Esophagus muscularis mucosa (tissue), 4 donors: ENCODE data around the gene PIK3CD. TPM values are rescaled to one million over a fixed set of nuclear protein-coding genes. Genes with fewer than 3 reads are reported as not detected.

Source experiments
- DNase-seq: peaks from one replicate; pipeline ENCODE4 v3.0.0-alpha.2; 2017; ENCODE audit errors: extremely low spot score
- H3K27ac ChIP-seq, 4 donors: fragments of 200-600 bp; sonication (generic); replicated peaks in 1 of 4; 1 replicate in 3 of 4; 2 replicates in 1 of 4; pipeline ENCODE4 v1.5.1; 2016 to 2019; ENCODE audit warnings: mild to moderate bottlenecking in 1 of 4
- H3K27me3 ChIP-seq, 4 donors: fragments of 200-600 bp; sonication (generic); one replicate each; pipeline versions ENCODE4 v1.5.1 to v1.6.0; 2016 to 2019
- H3K36me3 ChIP-seq, 4 donors: fragments of 200-600 bp; sonication (generic); one replicate each; pipeline ENCODE4 v1.5.1; 2016 to 2019
- H3K4me1 ChIP-seq, 4 donors: fragments of 200-600 bp; sonication (generic); one replicate each; pipeline ENCODE4 v1.5.1; 2016 to 2019
- H3K4me3 ChIP-seq, 4 donors: fragments of 200-600 bp; sonication (generic); 1 replicate in 2 of 4; 2 replicates in 2 of 4; pipeline ENCODE4 v1.5.1; 2016 to 2019; ENCODE audit warnings: mild to moderate bottlenecking in 4 of 4, moderate library complexity in 1 of 4
- H3K9me3 ChIP-seq, 4 donors: fragments of 200-600 bp; sonication (generic); 1 replicate in 3 of 4; 2 replicates in 1 of 4; pipeline ENCODE4 v1.5.1; 2016 to 2019
- CTCF ChIP-seq, 3 experiments: fragments of 200-600 bp in 2 of 3; fragments of 450-650 bp in 1 of 3; sonication (generic) in 2 of 3; IDR thresholded peaks; one replicate each; pipeline ENCODE4 v1.5.1; 2017 to 2019; ENCODE audit warnings: antibody characterized with exemption in 3 of 3, mild to moderate bottlenecking in 2 of 3, moderate library complexity in 1 of 3
- EP300 ChIP-seq: sonication (generic); formaldehyde crosslinking; IDR thresholded peaks from one replicate; pipeline ENCODE4 v1.6.1; 2017; ENCODE audit warnings: antibody characterized with exemption
- POLR2A ChIP-seq: fragments of 450-650 bp; IDR thresholded peaks from one replicate; pipeline ENCODE4 v1.6.1; 2017; ENCODE audit warnings: antibody characterized with exemption, moderate library complexity, mild to moderate bottlenecking, low read depth
- POLR2AphosphoS5 ChIP-seq, 2 donors: sonication (generic); formaldehyde crosslinking; IDR thresholded peaks; one replicate each; pipeline ENCODE4 v1.6.1; 2017; ENCODE audit warnings: antibody characterized with exemption in 2 of 2
- WGBS: methylation state at CpG from one replicate; pipeline ENCODE4 v1.1.5; 2018; 5-methylcytosine and 5-hydroxymethylcytosine counted together
- intact Hi-C: fragments of 100-400 bp; cut with DNase I; formaldehyde crosslinking; loops from one replicate; pipeline ENCODE4 v1.15.1; 2023
- total RNA-seq, 4 donors: library from RNA; depleted of rRNA; stranded (reverse); fragments of >200 nt; gene quantifications; one replicate each; pipeline versions ENCODE4 v1.1.0 to v1.2.1, GENCODE V29; 2016

Gene PIK3CD
- total RNA-seq, 4 donors from 2014 or later = 7.9 to 30.4 (median 13.9) TPM

GRCh38 chr1:9612871-9613624 lies 38.5 kb upstream of the PIK3CD start:
- Histone ChIP-seq H3K4me3 (no peak overlapping the region), H3K27ac (no peak overlapping the region), H3K27me3 (peaks cover 0 to 1% (median 0%) of the 10 kb centered on the region in 4 donors), H3K9me3 (no peaks in the 10 kb centered on the region), H3K36me3 (peaks cover 10 to 61% (median 60%) of the 10 kb centered on the region in 4 donors), H3K4me1 (peaks cover 0 to 6% (median 2%) of the 10 kb centered on the region in 4 donors)
- intact Hi-C loops = no loop called here
- 89% methylated on average over 12 of the region's 20 CpGs for WGBS
- DNase-seq = no peak
- TF ChIP-seq CTCF (IDR thresholded peaks at IDR 0.05) (no peak), POLR2AphosphoS5 (IDR thresholded peaks at IDR 0.05) (no peak), EP300 (no peak)

- peaks cover 0 to 9% (median 0%) of the 10 kb centered on the region in 4 donors for H3K27me3 ChIP-seq
- H3K27ac ChIP-seq = no peak overlapping the region
- no peak for DNase-seq
- H3K9me3 ChIP-seq = no peaks in the 10 kb centered on the region
- H3K4me1 ChIP-seq = peaks cover 0 to 6% (median 2%) of the 10 kb centered on the region in 4 donors
- WGBS = 81% methylated on average over 14 of the region's 17 CpGs
- peaks cover 10 to 54% (median 53%) of the 10 kb centered on the region in 4 donors for H3K36me3 ChIP-seq
- intact Hi-C loops = no loop called here
- TF ChIP-seq CTCF (IDR thresholded peaks at IDR 0.05) = no peak
- TF ChIP-seq EP300 = no peak
- no peak for TF ChIP-seq POLR2A
- TF ChIP-seq POLR2AphosphoS5 (IDR thresholded peaks at IDR 0.05) = no peak
- H3K4me3 ChIP-seq = no peak overlapping the region
These were observed 37.8 kb upstream of the PIK3CD start for GRCh38 chr1:9613625-9614299.

- H3K4me1 ChIP-seq = peaks cover 0 to 6% (median 2%) of the 10 kb centered on the region in 4 donors
- peaks cover 0 to 26% (median 0%) of the 10 kb centered on the region in 4 donors for H3K27me3 ChIP-seq
- H3K27ac ChIP-seq = no peak overlapping the region
- WGBS = 25% methylated on average over 6 of the region's 16 CpGs
- DNase-seq = no peak
- H3K9me3 ChIP-seq = no peaks in the 10 kb centered on the region
- H3K36me3 ChIP-seq = peaks cover 6 to 37% (median 35%) of the 10 kb centered on the region in 4 donors
- TF ChIP-seq EP300 = no peak
- TF ChIP-seq CTCF (IDR thresholded peaks at IDR 0.05) = peak; percentile 41 to 64 (median 42)
- no peak for TF ChIP-seq POLR2A
- no peak for TF ChIP-seq POLR2AphosphoS5 (IDR thresholded peaks at IDR 0.05)
- intact Hi-C loops = no loop called here
- H3K4me3 ChIP-seq = no peak overlapping the region
These were observed 36.0 kb upstream of the PIK3CD start for GRCh38 chr1:9615316-9616063.

- TF ChIP-seq EP300 (no peak), POLR2A (no peak), POLR2AphosphoS5 (IDR thresholded peaks at IDR 0.05) (no peak), CTCF (IDR thresholded peaks at IDR 0.05) (no peak)
- Histone ChIP-seq H3K36me3 (peaks cover 0 to under 1% (median 0%) of the 10 kb centered on the region in 4 donors), H3K4me1 (peaks cover 0 to 6% (median 2%) of the 10 kb centered on the region in 4 donors), H3K27me3 (peaks cover 0 to 40% (median 0%) of the 10 kb centered on the region in 4 donors), H3K9me3 (no peaks in the 10 kb centered on the region), H3K4me3 (no peak overlapping the region), H3K27ac (no peak overlapping the region)
- intact Hi-C loops = no loop called here
- 82% methylated on average over 15 of the region's 18 CpGs for WGBS
- DNase-seq = no peak
These were observed 32.4 kb upstream of the PIK3CD start for GRCh38 chr1:9618909-9619679.
